ENCODE measurements around the gene PRKG2.
A peak's percentile ranks its signal among the peaks of the same experiment; 100 is the strongest.
"Not testable (repeated sequence)": the region's sequence is repeated elsewhere in the genome, so short reads cannot be mapped to it uniquely, and the experiment has no call there.

The PRKG2 gene, protein sequence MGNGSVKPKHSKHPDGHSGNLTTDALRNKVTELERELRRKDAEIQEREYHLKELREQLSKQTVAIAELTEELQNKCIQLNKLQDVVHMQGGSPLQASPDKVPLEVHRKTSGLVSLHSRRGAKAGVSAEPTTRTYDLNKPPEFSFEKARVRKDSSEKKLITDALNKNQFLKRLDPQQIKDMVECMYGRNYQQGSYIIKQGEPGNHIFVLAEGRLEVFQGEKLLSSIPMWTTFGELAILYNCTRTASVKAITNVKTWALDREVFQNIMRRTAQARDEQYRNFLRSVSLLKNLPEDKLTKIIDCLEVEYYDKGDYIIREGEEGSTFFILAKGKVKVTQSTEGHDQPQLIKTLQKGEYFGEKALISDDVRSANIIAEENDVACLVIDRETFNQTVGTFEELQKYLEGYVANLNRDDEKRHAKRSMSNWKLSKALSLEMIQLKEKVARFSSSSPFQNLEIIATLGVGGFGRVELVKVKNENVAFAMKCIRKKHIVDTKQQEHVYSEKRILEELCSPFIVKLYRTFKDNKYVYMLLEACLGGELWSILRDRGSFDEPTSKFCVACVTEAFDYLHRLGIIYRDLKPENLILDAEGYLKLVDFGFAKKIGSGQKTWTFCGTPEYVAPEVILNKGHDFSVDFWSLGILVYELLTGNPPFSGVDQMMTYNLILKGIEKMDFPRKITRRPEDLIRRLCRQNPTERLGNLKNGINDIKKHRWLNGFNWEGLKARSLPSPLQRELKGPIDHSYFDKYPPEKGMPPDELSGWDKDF
- total RNA-seq = 0.94 to 6.0 reads per million in 2 donors

DNA sequence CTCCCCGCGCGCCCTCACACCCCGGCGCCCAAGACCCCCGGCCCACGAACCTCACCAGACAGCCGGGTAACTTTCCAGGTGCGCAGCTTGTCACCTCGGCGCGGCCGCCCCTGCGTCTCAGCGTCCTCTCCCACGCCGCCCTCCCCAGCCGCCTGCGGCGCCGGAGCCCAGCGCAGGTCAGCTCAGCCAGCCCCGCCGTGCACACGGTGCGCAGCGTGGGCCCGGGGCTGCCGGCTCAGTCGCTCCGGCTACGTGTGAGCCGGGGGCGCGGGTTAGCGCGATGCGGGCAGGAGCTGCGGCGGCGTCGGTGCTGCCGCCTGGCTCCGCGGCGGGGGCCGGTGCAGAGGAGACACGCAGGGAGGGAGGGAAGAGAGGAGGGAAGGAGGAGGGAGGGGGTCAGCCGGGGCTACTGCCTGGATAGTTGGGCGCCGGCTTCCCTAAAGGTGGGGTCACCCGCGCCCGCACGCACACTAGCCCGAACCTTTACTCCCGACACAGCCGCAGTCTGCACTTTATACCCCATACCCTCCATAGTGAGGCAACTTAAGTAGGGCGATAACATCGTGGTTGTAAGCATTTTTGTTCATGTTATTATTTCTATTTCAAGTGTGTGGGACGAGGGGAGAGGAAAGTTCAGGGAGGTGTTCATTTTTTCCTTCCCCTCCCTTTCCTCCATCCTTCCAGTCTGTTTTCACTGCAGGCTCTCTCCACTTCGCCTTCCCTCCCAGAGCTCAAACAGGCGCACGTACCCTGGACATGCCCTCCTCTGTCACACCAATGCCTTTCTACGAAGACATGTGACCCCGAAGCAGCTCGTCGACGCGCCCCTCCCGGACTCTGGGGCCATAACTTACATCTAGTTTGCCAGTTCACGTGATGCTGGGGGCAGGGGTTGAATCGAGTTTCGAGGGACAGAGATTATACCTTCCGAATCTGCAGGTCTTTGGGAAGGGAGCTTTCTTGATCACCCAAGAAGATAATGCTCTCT, at the start of gene PRKG2:
Gene PRKG2, minus strand, starts transcription at position 342 of the 988 bp plus-strand sequence. CDS start 10,175 bp downstream, outside the sequence.
- peak in 1 of 5 experiments; percentile 3 for DNase-seq

DNA sequence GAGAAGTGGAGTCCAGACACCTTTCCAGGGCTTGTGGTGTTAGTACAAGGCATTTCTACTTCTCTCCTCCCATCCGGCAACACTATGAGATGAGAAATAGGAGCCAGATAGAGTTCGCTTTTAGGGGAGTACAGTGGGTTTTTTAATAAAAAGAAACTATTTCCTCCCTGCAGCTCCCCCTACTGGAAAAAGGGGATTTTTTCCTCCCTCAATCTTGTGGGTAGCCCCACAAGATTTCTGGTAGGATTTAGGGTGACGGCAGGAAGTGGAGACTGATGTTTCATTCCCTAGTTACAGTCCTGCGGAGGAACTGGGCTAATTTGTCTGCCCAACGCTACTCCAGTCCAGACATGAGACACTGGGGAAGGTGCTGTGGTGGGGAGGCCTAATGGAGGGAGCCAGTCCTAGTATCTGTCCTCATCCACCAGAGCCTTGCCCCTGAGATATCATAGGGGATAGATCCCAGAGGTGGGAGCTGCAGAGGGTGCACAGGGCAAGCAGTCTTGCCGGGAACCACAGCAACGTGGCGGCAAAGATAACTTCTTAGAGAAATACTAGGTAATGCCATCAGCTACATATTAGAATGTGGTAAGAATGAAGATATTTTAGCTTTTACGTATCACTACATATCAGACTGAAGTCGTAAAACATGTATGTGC, 45.5 kb upstream of the PRKG2 start:
- DNase-seq = no peak

DNA sequence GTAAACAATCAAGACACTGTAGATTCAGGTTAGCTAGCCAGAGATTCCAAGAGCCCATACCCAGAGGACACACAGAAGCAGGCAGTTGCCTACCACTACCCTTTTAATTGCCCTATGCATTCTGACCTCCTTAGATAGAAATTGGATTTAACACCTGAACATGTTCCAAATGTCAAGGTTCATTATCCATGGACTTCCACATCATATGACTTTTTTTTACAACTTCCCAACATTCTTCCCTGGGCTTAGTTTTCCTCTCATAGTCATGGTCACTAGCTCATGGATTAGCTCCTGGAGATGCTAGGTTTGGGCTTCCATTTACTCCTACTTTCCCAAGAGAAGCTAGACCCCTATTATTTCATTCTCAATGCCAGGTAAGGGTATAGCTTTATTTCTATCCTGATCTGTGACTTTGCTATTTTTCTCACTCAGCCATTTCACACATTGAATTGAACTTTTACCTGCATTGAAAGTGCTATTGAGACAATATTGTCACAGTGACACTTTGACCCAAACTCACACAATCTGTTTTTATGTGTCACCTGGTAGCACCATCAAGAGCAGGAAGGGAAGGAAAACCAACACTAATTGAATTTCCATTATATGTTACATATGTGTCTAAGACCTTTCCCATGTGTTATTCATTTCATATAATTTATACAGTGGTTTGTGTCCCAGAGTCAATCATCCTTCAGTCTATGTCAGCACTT, 44.0 kb upstream of the PRKG2 start:
- DNase-seq = no peak

DNA sequence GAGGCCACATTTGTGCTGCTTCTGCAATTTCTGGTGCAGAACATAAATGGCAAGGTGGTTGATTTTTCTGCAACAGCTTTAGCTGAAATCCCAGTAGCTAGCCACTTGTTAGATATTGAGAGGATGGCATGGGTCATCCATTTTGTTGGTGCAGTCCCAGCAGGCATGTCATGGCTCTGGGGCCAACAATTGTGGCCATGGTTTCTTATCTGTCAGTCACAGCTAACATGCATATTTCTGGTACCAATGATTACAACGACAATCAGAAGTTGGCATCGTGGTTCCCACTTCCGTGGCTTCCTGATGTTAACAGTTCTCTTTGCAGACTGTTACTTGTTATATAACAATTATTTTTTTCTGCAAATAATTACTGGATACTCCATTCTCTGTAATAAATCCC, 42.8 kb upstream of the PRKG2 start:
- DNase-seq = no peak

DNA sequence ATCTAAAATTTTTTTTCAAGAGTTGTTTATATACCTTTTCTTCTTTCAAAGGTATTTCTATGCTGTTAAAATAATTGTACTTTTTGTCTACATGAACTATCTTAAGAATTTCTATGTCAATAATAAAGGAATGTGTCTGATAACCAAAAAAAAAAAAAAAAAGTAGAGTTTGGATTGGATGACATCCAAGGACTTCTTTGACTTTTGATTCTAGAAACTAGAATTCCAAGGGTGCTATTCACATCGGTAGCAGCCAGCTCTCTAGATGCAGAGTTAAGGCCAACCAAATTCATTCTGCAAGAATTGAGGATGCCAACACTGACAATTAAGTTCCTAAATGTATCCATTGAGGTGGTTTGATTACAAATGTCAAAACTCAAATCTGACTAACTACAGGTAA, 42.0 kb upstream of the PRKG2 start:
- DNase-seq = no peak

DNA sequence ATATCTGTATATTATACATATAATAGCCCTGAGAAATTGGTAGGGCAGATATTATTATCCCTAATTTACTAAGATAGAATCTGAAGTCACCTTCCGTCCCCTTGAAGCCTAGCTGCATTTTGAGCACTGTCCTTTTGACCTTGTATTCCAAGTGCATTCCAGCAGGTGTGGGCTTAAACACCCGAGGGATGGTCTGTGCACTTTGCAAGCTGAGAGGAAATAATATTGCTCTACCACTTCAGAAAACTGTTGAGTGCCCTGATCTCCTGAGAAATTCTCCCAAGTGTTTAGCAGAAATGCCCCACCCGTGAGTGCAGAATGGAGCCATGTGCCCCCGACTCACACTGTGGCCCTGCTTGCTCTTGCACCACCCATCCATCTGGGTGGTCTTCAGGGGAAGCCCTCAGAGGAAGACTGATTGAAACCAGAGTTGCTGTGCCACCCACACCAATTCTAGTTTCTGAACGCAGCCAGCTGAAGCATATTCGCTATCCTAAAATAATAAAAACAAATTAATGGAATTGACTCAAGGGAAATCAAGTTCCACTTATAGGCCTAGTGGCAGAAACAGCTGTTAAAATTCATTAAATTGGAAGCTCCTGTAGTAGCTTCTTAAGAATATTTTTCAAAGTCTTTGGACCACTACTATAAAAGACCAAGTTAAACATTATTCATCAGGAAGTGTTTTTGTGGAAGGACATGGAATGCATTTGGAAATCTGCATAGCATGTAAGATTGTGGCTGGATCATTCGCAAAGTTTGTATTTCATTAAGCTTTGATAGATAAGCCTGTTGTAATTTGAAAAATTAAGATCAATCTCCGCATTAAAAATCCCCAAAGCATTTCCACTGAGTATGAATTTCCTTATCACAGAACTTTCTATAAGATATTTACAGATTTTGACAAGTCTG, 41.3 kb upstream of the PRKG2 start:
- no peak for DNase-seq

DNA sequence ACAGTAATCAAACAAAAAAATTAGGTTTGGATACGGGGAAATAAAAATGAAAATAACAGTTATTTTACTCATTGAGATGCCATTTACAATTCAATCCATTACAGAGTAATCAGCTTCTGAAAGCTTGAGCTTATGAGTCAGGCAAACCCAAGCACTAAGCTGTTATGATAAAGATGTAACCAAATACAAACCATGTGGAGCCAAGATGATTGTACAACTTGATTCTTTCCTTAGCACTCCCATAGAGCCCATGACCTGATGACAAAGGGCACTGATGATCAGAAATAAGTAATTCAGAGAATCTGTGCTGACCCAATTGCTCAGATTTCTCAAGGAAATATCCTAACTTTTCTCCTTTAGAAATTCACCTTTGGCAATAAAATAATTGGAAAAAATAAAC, 40.5 kb upstream of the PRKG2 start:
- DNase-seq = no peak

DNA sequence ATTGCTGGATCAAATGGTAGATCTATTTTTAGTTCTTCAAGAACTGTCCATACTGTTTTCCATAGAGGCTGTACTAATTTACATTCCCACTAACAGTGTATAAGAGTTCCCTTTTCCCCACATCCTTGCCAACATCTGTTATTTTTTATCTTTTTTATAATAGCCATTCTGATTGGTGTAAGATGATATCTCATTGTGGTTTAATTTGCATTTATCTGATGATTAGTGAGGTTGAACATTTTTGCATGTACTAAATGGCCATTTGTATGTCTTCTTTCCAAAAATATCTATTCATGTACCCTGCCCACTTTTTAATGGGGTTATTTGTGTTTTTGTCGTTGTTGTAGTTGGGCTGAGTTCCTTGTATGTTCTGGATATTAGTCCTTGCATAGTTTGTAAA, 35.4 kb upstream of the PRKG2 start:
- DNase-seq = no peak

DNA sequence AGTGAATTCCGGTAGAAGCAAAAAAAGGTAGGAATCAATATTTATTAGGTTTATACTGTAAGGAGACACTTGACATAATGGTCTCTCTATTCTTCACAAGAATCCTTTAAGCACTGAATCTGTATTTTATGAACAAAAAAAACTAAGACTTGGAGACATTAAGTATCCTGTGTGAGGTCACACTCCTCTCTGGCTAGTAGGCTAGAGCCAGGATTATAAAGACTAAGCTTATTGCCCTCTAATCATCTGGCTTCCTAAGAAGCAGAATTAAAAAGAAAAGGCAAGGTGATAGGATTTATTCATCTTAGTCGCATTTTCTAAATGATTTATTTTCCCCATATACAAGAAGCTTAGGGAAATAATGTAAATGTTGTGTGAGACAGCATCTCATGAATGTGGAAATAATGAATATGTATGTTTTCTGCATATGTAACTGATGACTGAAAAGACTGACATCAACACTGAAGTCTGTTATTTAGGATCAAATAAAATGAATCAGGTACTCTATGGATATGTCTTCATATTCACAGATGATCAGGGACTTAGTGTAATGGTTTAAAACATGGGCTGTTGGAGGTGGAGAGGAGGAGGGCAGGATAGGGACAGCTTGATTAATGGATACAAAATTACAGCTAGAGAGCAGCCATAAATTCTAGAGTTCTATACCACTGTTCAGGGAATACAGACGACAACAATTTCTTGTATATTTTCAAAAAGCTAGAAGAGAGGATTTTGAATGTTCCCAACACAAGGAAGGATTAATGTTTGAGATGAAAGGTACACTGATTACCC, 30.4 kb upstream of the PRKG2 start:
- no peak for DNase-seq

DNA sequence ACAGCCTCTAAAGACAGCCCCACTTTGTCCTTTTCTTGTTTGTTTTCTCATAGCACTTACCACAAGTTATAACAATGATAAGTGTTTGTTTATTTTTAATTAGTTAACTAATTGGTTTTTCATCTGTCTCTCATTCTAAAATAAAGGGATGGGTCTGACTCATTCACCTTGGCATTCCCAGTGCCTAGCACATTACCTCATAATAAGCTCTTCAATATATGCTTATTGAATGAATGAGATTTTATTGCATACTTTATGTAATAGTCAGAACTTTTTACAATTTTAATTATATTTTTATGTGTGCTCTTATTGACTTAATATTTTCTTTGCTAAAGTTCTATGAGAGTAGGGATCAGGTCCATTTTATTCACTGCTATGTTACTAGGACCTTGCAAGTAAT, 22.8 kb upstream of the PRKG2 start:
- no peak for DNase-seq

DNA sequence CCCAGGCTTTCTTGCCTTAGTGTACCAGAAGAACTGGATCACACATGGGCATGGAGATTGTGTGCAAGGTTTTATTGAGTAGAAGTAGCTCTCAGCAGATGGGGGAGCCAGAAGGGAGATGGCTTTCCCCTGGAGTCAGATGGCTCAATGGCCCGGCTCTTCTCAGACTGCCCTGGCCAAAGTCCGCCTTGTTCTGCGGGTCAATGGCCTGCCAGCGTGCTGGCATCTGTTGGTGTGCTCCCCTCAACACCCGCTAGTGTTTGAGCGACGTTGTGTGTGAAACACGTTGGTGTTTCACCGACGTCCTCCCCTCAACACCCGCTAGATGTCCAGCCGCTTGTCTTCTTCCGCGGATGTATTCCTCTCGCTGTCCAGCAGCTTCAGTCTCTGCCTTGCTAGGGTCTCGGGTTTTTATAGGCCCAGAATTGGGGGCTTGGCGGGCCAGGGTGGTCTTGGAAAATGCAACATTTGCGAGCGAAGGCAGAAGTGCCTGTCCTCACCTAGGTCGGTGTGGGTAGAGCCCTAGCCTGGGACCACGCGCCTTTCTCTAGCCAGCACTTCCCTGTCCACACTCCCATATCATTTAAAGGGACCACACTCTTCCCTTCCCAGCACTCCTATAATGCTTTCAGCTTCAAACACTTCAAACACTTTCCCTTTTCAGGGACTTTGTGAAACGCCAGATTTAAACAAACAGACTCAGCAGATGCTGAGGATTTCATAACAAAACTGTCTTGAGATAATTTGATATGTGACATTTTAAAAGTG, 21.1 kb upstream of the PRKG2 start:
- DNase-seq = no peak

DNA sequence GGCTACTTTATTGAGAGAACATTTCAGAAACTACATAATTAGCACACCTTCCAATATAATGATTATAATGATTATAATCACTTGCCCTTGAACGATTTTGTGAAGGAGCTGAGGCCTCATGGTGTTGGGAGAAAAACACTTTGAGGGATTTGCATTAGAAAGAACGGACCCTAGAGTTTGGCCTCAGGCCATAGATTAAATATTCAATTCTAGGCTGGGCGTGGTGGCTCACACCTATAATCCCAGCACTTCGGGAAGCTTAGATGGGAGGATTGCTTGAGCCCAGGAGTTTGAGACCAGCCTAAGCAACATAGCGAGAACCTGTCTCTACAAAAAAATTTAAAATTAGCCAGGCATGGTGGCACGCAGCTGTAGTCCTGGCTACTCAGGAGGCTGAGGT, 12.9 kb upstream of the PRKG2 start:
- DNase-seq = no peak

DNA sequence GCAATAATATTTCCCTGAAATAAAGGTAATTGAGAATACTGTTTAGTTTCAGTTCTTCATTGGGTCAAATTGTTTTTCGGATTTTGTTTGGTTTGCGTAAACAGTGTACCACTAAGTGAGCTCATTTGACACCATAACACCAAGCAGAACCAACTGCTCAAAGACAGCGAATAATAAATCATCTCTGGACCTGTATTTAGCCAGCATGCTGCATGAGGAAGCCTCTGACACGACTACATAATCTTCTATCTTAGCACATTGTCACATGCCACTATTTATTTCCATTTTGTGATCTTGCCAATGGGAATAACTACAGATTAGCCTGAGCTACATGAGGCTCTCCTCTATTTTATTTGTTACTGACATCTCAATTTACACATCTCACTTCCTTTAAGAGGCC, 12.1 kb upstream of the PRKG2 start:
- no peak for DNase-seq

DNA sequence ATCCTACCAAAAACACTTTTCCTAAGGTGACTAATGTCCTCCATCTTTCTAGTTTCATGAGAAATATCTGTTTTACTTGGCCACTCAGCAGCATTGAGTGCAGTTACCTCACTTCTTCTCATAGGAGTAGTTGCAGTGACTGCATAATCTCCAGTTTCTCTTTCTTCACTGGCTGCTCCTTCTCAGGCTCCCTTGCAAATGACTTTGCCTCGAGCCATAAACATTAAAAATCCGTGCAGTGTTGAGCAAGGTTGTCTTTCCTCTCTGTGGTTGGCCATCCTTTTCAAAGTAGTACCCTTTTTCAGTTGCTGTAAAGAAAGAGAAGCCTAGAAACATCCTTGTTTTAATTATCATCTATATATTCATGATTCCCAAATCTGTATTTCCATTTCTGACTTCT, 10.2 kb upstream of the PRKG2 start:
- DNase-seq = no peak

DNA sequence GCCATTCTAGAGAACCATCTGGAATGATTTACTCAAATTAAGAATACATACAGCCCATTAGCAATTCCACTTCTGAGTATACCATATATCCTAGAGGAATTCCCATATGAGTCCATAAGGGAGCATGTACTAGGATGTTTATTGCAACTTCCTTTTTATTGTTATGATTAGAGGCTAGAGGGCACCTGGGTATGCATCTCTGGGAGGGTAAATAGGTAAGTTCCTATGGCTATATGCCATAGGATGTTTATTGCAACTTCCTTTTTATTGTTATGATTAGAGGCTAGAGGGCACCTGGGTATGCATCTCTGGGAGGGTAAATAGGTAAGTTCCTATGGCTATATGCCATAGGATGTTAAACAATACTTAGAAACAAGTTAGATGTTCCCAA, 7.1 kb upstream of the PRKG2 start:
- not testable (repeated sequence) for DNase-seq

DNA sequence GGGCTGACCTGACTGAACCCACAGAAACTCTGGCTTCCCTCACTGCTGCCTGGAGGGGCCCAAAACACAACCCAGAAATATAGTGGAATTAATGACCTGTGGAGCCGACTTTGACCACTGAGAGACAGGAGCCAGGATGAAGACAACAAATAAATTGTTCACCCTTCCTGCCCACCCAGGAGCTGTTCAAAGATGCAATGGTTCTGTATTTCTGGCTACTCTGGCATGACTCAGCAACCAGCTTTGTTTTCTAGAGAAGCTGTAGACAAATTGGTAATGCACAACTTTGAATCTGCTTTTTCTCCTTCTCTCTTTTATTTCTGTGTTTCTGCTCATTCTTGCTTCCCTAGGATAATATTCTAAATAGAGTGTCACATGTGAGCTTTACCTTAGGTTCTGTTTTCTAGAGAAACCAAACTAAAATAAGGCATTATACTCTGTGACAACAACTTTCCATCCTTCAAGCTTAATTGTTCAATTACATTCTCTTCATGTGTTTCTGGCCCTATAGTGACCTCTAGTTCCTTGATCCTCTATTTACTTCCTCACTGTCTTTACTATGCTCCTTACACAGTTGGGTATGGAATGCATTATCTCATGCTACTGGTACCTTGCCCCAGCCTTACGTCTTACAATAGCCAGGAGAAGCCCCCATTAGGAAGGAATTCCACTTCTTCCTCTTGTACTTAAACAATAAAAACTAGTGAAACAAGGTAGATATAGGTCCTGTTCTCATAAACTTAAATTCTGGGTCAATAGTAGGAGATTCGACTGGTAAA, 6.5 kb upstream of the PRKG2 start:
- DNase-seq = no peak

DNA sequence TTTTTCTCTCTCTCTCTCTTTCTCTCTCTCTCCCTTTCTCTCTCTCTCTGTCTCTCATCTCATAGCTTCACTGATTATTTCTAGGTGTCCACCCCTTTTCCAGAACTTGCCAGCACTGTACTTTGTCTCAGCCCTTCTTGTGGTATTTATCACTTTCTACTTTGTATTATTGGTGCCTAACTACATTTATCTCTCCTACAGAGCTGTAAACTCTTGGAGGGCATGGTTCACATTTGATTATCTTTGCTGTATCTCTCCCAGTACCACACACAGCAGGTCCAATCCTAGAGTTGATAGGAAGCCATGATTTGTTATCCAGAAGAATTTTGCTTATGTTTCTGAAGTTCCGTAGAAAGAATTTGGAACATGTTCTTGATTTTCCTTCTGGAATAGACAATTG, 5.2 kb upstream of the PRKG2 start:
- no peak for DNase-seq

DNA sequence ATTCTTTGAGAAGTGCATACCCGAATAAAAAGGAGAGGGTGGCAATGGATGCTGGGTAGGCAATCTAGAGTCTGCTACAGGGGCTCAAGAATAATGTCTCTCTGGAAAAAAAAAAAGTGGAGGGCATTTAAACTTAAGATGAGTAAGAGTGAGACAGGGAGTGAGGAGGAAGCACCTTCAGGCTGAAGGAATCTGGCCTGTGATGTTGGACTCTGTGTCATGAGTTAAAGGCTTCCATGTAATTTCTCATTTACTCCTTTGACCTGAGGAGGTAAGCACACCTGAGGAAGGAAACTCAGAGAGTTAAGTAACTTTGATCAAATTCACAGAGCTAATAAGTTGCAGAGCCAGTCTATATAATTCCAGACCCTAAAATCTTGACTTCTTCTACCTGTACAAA, 3.2 kb upstream of the PRKG2 start:
- no peak for DNase-seq

All from T-helper 2 cell (primary cell).